PFSK-1 (cell line): ENCODE measurements around the gene MTRF1L.

Source experiments
- FOXP2 ChIP-seq: optimal IDR thresholded peaks from 2 replicates; pipeline ENCODE3; 2011; ENCODE audit warnings: borderline replicate concordance, control low read depth, inconsistent platforms; ENCODE audit not compliant: insufficient read depth; ENCODE audit errors: extremely low read length, extremely low read depth
- POLR2AphosphoS5 ChIP-seq: IDR thresholded peaks from 2 replicates; pipeline ENCODE4 v1.6.1; 2012; ENCODE audit warnings: low read depth, mild to moderate bottlenecking, control low read depth, low read length, moderate library complexity
- SIN3A ChIP-seq: IDR thresholded peaks from 2 replicates; pipeline ENCODE4 v1.6.1; 2012; ENCODE audit warnings: mild to moderate bottlenecking, low read length, moderate library complexity, borderline replicate concordance; ENCODE audit not compliant: insufficient read depth
- TAF1 ChIP-seq: IDR thresholded peaks from 2 replicates; pipeline ENCODE4 v1.6.1; 2012; ENCODE audit warnings: low read length, control low read depth, borderline replicate concordance; ENCODE audit not compliant: insufficient read depth
- TF ChIP-seq, protein P1 (sequence below), 2 experiments: IDR thresholded peaks; 2 replicates each; pipeline versions ENCODE4 v1.6.1 to v1.8.0; 2011 to 2012; ENCODE audit warnings: low read depth in 2 of 2, low read length in 2 of 2, control low read depth in 1 of 2, inconsistent platforms in 1 of 2, mild to moderate bottlenecking in 1 of 2, moderate library complexity in 1 of 2; ENCODE audit not compliant: insufficient read depth in 1 of 2

MTRF1L gene

DNA sequence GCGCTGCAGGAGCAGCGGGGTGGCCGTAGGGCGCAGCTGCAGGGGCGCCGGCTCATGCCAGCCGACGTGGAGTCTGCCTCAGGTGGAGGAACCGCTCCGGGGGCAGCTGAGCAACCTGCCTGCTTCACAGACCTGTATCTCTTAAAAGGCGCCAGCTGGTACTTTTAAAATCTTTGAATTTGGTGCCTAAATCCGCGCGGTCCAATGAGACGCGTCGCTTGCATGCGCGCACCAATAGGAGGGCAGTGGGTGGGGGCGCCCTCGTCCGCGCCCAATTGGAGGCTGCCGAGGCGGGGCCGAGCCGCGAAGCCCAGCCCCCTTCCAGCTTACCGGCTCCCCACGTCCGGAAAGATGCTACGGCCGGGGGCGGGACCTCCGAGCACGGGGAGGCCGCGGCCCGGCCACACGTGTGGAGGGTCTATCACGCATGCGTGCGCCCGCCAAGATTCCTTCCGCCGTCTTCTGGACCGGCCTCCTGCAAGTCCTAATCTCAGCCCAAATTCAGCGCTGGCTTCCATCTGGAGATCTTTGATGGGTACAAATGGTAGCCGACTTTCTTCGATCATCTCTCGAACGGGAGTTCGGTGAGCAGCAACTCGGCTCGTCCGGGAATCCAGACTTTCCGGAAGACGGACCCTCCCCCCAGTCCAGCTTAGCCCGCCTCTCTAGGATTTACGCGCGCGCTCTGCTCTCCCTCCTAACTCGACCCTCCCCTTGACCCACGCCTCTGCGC, 19.4 kb downstream of the MTRF1L start, which contains the start of gene FBXO5:
Gene FBXO5, minus strand, starts transcription at position 138 of the 733 bp plus-strand sequence. Its CDS starts 82 bp downstream, at position 56.
- TF ChIP-seq TAF1 (peak; percentile 86; the same call in 1 of the 2 replicates), FOXP2 (peak; percentile 24), POLR2AphosphoS5 (peak; percentile 93), SIN3A (peak; percentile 97)
- TF ChIP-seq, protein P1, sequence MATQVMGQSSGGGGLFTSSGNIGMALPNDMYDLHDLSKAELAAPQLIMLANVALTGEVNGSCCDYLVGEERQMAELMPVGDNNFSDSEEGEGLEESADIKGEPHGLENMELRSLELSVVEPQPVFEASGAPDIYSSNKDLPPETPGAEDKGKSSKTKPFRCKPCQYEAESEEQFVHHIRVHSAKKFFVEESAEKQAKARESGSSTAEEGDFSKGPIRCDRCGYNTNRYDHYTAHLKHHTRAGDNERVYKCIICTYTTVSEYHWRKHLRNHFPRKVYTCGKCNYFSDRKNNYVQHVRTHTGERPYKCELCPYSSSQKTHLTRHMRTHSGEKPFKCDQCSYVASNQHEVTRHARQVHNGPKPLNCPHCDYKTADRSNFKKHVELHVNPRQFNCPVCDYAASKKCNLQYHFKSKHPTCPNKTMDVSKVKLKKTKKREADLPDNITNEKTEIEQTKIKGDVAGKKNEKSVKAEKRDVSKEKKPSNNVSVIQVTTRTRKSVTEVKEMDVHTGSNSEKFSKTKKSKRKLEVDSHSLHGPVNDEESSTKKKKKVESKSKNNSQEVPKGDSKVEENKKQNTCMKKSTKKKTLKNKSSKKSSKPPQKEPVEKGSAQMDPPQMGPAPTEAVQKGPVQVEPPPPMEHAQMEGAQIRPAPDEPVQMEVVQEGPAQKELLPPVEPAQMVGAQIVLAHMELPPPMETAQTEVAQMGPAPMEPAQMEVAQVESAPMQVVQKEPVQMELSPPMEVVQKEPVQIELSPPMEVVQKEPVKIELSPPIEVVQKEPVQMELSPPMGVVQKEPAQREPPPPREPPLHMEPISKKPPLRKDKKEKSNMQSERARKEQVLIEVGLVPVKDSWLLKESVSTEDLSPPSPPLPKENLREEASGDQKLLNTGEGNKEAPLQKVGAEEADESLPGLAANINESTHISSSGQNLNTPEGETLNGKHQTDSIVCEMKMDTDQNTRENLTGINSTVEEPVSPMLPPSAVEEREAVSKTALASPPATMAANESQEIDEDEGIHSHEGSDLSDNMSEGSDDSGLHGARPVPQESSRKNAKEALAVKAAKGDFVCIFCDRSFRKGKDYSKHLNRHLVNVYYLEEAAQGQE (IDR thresholded peaks at IDR 0.05; ENCODE audit: insufficient read depth in 1 of 2, low read depth in 2 of 2, low read length in 2 of 2): 0 out of 4 replicates have a peak, but pooled peaks of 1 of the 2 experiments have one; percentile 31

DNA sequence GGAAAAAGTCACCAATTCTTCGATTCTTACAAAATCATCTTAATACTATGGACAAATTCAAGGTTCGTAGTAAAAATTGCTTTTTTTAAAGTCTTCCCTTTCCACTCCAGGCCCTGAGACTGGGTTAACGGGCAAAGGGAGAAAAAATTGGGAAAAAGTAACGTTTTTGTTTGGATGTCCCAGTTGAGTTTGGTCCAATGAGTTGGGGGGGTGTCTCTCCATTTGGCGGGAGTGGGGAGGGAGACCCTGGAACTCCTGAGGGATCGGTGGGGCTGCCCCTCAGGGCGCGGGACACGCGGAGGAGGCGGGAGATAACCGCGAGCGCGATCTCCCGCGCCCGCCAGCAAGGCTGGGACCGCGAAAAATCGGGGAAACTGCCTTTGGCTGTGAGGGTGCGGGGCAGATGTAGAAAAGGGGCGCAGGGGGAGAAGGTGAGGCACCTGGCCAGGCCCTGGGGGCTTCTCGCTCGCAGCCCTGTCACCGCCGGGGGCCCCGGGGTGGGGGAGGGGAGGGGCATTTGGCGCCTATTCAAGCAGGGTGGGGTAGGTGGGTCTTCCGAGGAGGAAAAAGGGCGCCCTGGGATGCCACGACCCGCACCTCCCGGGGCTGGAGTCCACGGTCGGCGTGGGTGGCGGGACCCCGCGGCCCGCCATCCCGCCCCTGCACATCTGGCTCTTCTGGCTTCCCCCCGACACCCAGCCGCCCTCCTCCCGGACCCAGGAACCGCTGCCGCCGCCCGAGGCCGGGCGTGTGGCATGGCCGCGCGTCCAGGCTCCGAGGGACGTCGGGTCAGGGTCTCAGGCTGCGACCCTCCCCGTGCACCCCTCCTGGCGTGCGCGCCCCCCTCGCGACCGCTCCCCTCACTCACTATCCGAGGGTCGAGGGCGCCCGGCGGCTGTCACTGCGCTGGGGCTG, 20.3 kb downstream of the MTRF1L start:
- TF ChIP-seq, protein P1 (IDR thresholded peaks at IDR 0.05; ENCODE audit: insufficient read depth in 1 of 2, low read depth in 2 of 2, low read length in 2 of 2): no peak
- 0 out of 2 replicates have a peak, but pooled peaks have one; percentile 16 for TF ChIP-seq SIN3A
- no peak; the same call in 1 of the 2 replicates for TF ChIP-seq POLR2AphosphoS5

DNA sequence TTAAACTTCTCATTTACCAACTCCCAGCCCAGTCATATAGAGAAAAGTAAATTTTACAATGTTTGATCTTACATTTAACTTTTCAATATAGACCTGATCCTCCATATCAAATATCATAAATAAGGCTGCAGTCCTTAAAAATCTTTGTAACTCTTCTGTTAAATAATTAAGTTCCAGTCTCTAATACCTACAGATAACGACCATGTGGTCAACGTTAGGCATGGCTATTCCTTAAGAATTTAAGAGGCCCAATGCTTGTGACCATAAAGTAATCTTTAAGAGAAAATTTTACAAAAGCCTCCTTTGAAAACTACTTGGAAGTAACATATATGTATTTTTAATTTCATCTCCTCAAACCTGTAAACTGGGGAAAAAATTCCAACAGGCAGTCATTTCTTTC, 21.3 kb downstream of the MTRF1L start:
- TF ChIP-seq FOXP2 (no peak), SIN3A (no peak)
- TF ChIP-seq, protein P1 (IDR thresholded peaks at IDR 0.05; ENCODE audit: insufficient read depth in 1 of 2, low read depth in 2 of 2, low read length in 2 of 2): no peak

DNA sequence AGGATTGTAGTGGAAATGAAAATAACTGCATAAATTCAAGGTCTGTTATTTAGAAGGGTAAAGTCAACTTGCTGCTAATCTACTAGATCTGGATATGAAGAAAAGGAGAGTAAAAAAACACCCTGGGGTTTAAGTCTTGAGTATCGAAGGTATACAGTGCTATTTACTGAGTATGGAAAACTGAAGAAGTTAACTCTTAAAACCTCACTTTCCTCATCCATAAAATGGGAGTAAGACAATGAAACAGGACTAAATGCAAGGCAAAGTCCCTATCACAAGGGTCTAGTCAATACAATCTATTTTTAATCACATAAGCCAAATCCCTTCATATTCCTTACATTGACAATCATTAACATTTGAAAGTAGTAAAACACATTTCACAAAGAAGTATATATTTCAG, 21.9 kb downstream of the MTRF1L start:
- TF ChIP-seq SIN3A: no peak
- TF ChIP-seq POLR2AphosphoS5: no peak; the same call in 1 of the 2 replicates
- no peak for TF ChIP-seq FOXP2
- TF ChIP-seq, protein P1 (IDR thresholded peaks at IDR 0.05; ENCODE audit: insufficient read depth in 1 of 2, low read depth in 2 of 2, low read length in 2 of 2): no peak
- no peak for TF ChIP-seq TAF1
